K562 (cell line): ENCODE results near the gene AJAP1. TPM values are rescaled to one million over a fixed set of nuclear protein-coding genes. Genes with fewer than 3 reads are reported as not detected.

ENCODE experiments used
- ATAC-seq: fragments of 200-7000 bp; cut with Tn5 transposase; 3 replicates; pipeline ENCODE4 v1.9.1; 2020; ENCODE audit warnings: moderate library complexity
- BruUV-seq: library from RNA; stranded (reverse); fragments of 400-500 nt; replicated peaks from 2 replicates; lab custom pipeline; 2021; lab: Mats Ljungman, UMichigan
- CTCF ChIA-PET: fragments of 300-600 bp; formaldehyde crosslinking; extraction: SDS; loops from one replicate; lab custom pipeline; 2021; ENCODE audit warnings: low intra/inter-chr PET ratio; lab: Yijun Ruan, JAX
- POLR2A ChIA-PET: fragments of 300-600, 350-650 bp; sonication (Branson Sonifier 250); formaldehyde crosslinking; extraction: SDS; loops from one replicate; lab custom pipeline; 2021; ENCODE audit warnings: antibody characterized with exemption, inconsistent platforms; lab: Yijun Ruan, JAX
- DNase-seq, 4 experiments: peaks; one replicate each; pipeline versions ENCODE4 v3.0.0 to v3.0.0-alpha.2; 2011 to 2018; ENCODE audit warnings: low spot score in 3 of 4, mixed read lengths in 3 of 4; ENCODE audit errors: extremely low read depth in 1 of 4
- FAIRE-seq: peaks from 2 replicates; lab custom pipeline; 2011; peaks lifted over from hg19 to GRCh38; lab: Jason Lieb, UNC
- H2AFZ ChIP-seq: 2 replicates; pipeline ENCODE4 v1.6.0; 2011; ENCODE audit warnings: low read depth, low read length, control low read depth, inconsistent platforms
- H3K27ac ChIP-seq: fragments of 200-600 bp; 3 replicates; pipeline ENCODE4 v1.8.0; 2011; ENCODE audit warnings: low read depth, mild to moderate bottlenecking, control low read depth, inconsistent platforms, low read length, moderate library complexity, mixed read lengths; ENCODE audit errors: extremely low read depth
- H3K27me3 ChIP-seq, 2 experiments: fragments of 300-600 bp in 1 of 2; 2 replicates in 1 of 2; 3 replicates in 1 of 2; pipeline versions ENCODE4 v1.6.0 to v1.8.0; 2011; ENCODE audit warnings: inconsistent platforms in 2 of 2, low read length in 2 of 2, mild to moderate bottlenecking in 1 of 2, mixed read lengths in 1 of 2, moderate library complexity in 1 of 2; ENCODE audit not compliant: control insufficient read depth in 2 of 2, insufficient read depth in 2 of 2
- H3K36me3 ChIP-seq: fragments of 300-600 bp; 3 replicates; pipeline ENCODE4 v1.8.0; 2011; ENCODE audit warnings: mild to moderate bottlenecking, low read length, inconsistent platforms; ENCODE audit not compliant: control insufficient read depth, insufficient read depth
- H3K4me1 ChIP-seq, 2 experiments: fragments of 200-600 bp in 1 of 2; replicated peaks in 1 of 2; 2 replicates in 1 of 2; 3 replicates in 1 of 2; pipeline versions ENCODE4 v1.5.1 to v1.8.0; 2011; ENCODE audit warnings: inconsistent platforms in 2 of 2, low read length in 2 of 2, mild to moderate bottlenecking in 1 of 2, mixed read lengths in 1 of 2, moderate library complexity in 1 of 2; ENCODE audit not compliant: control insufficient read depth in 2 of 2, insufficient read depth in 2 of 2
- H3K4me2 ChIP-seq: 2 replicates; pipeline ENCODE4 v1.6.1; 2011; ENCODE audit warnings: low read length, control low read depth, inconsistent platforms, mixed read lengths; ENCODE audit not compliant: insufficient read depth
- H3K4me3 ChIP-seq: fragments of 200-600 bp; sonication (generic), shearing (Covaris generic); 2 replicates; pipeline ENCODE4 v1.5.1; 2016; ENCODE audit warnings: control low read depth, inconsistent platforms
- H3K79me2 ChIP-seq: fragments of 200-600 bp; 3 replicates; pipeline ENCODE4 v1.8.0; 2011; ENCODE audit warnings: low read length, inconsistent platforms; ENCODE audit not compliant: control insufficient read depth, insufficient read depth
- H3K9ac ChIP-seq, 2 experiments: 2 replicates each; pipeline versions ENCODE4 v1.6.0 to v1.6.1; 2011; ENCODE audit warnings: low read depth in 2 of 2, low read length in 2 of 2, control low read depth in 1 of 2, inconsistent platforms in 1 of 2, mild to moderate bottlenecking in 1 of 2, mixed read lengths in 1 of 2; ENCODE audit not compliant: insufficient read depth in 1 of 2
- H3K9me1 ChIP-seq: one replicate; pipeline ENCODE4 v1.6.0; 2011; ENCODE audit warnings: inconsistent platforms, mild to moderate bottlenecking, low read length, moderate library complexity; ENCODE audit not compliant: control insufficient read depth, insufficient read depth
- H3K9me3 ChIP-seq: replicated peaks from 2 replicates; pipeline ENCODE4 v1.5.1; 2011; ENCODE audit warnings: low read depth, low read length, inconsistent platforms; ENCODE audit not compliant: control insufficient read depth, insufficient read depth
- H4K20me1 ChIP-seq: replicated peaks from 2 replicates; pipeline ENCODE4 v1.6.1; 2011; ENCODE audit warnings: low read length, inconsistent platforms, mixed read lengths; ENCODE audit not compliant: control insufficient read depth, insufficient read depth
- ARID2 ChIP-seq: fragments of 450-650 bp; IDR thresholded peaks from 2 replicates; pipeline ENCODE4 v1.6.1; 2017; ENCODE audit warnings: antibody characterized with exemption, mild to moderate bottlenecking
- ATF7 ChIP-seq: fragments of 450-650 bp; IDR thresholded peaks from 2 replicates; pipeline ENCODE4 v1.7.1; 2014; ENCODE audit warnings: mild to moderate bottlenecking, moderate library complexity
- CAMTA2 ChIP-seq: fragments of 250-450 bp; sonication (Bioruptor Pico); conservative IDR thresholded peaks from 2 replicates; pipeline ENCODE4 v1.5.1; 2022
- E2F6 ChIP-seq, 2 experiments: IDR thresholded peaks; 2 replicates each; pipeline ENCODE4 v1.6.1; 2011; ENCODE audit warnings: borderline replicate concordance in 1 of 2, control low read depth in 1 of 2, low read depth in 1 of 2, low read length in 1 of 2, mild to moderate bottlenecking in 1 of 2, mixed read lengths in 1 of 2, moderate library complexity in 1 of 2; ENCODE audit not compliant: insufficient read depth in 1 of 2, insufficient read length in 1 of 2, poor library complexity in 1 of 2, severe bottlenecking in 1 of 2; ENCODE audit errors: extremely low read depth in 1 of 2
- EP400 ChIP-seq: fragments of 450-650 bp; IDR thresholded peaks from 2 replicates; pipeline ENCODE4 v1.6.1; 2017; ENCODE audit warnings: antibody characterized with exemption, mild to moderate bottlenecking, moderate library complexity
- ESRRB ChIP-seq: fragments of 250-450 bp; sonication (Bioruptor Pico); IDR thresholded peaks from 2 replicates; pipeline ENCODE4 v1.5.0; 2020; ENCODE audit warnings: mild to moderate bottlenecking, moderate library complexity, borderline replicate concordance
- FOXK1 ChIP-seq: sonication (generic); formaldehyde crosslinking; IDR thresholded peaks from 2 replicates; pipeline ENCODE4 v1.8.0; 2022; ENCODE audit warnings: missing genetic modification reagents, mild to moderate bottlenecking, borderline replicate concordance
- HEY1 ChIP-seq: fragments of 250-450 bp; sonication (Bioruptor Pico); IDR thresholded peaks from 2 replicates; pipeline ENCODE4 v1.5.0; 2020; ENCODE audit warnings: mild to moderate bottlenecking, moderate library complexity, borderline replicate concordance
- NCOR1 ChIP-seq: fragments of 450-650 bp; IDR thresholded peaks from 2 replicates; pipeline ENCODE4 v1.6.1; 2016; ENCODE audit warnings: mild to moderate bottlenecking, moderate library complexity
- NFRKB ChIP-seq: fragments of 450-650 bp; IDR thresholded peaks from 2 replicates; pipeline ENCODE4 v1.6.1; 2016; ENCODE audit warnings: low read depth
- RB1 ChIP-seq: fragments of 450-650 bp; IDR thresholded peaks from 2 replicates; pipeline ENCODE4 v1.6.1; 2017; ENCODE audit warnings: low read depth, mild to moderate bottlenecking
- RUNX1 ChIP-seq: sonication (generic); IDR thresholded peaks from 2 replicates; pipeline ENCODE4 v1.6.1; 2016; ENCODE audit warnings: antibody characterized with exemption, low read depth
- SAFB ChIP-seq: fragments of 200-400 bp; formaldehyde crosslinking; IDR thresholded peaks from 2 replicates; pipeline ENCODE4 v1.6.1; 2017; ENCODE audit warnings: low read depth, low read length, borderline replicate concordance
- SOX6 ChIP-seq: fragments of 450-650 bp; IDR thresholded peaks from 2 replicates; pipeline ENCODE4 v1.6.1; 2014; ENCODE audit warnings: mild to moderate bottlenecking
- ZNF431 ChIP-seq: sonication (generic); formaldehyde crosslinking; IDR thresholded peaks from 2 replicates; pipeline ENCODE4 v1.8.0; 2022; ENCODE audit warnings: mild to moderate bottlenecking, missing genetic modification reagents
- ZNF512 ChIP-seq: IDR thresholded peaks from 2 replicates; pipeline ENCODE4 v1.6.1; 2016; ENCODE audit warnings: missing genetic modification characterization, missing compliant biosample characterization
- ZNF785 ChIP-seq: fragments of 250-450 bp; sonication (Bioruptor Pico); IDR thresholded peaks from 2 replicates; pipeline ENCODE4 v1.4.0; 2020; ENCODE audit warnings: mild to moderate bottlenecking
- WGBS: fragments of 100-300 bp; shearing (Covaris generic); methylation state at CpG from one replicate; pipeline ENCODE4 v1.1.6; 2016; ENCODE audit warnings: low coverage, mixed read lengths; ENCODE audit not compliant: insufficient coverage; ENCODE audit errors: missing lambda C conversion rate; 5-methylcytosine and 5-hydroxymethylcytosine counted together
- in situ Hi-C: fragments of 300-500 bp; cut with MboI; formaldehyde crosslinking; loops from 4 replicates; pipeline ENCODE4 v1.15.0; 2018; ENCODE audit warnings: inconsistent platforms, mixed read lengths
- intact Hi-C: fragments of 100-400 bp; cut with micrococcal nuclease; formaldehyde crosslinking; loops from 2 replicates; pipeline ENCODE4 v1.14.2; 2022
- polyA plus RNA-seq, 8 experiments: library from polyadenylated mRNA; depleted of rRNA in 4 of 8; stranded (reverse) in 5 of 8; unstranded in 3 of 8; fragments of >200 nt; fragmentation: Nextera tagmentation in 2 of 8; fragmentation: Illumina TruSeq in 1 of 8; extraction: Ambion mirVana in 2 of 8; extraction: Trizol in 1 of 8; gene quantifications; 2 replicates each; pipeline versions ENCODE4 v1.2.1 to v1.2.3, GENCODE V29; 2011 to 2014; ENCODE audit warnings: inconsistent platforms in 1 of 8, missing spikeins in 1 of 8
- total RNA-seq, 7 experiments: library from RNA; depleted of rRNA in 6 of 7; stranded (reverse); fragments of >200 nt in 6 of 7; fragmentation: Illumina TruSeq in 2 of 7; extraction: Trizol in 2 of 7; gene quantifications; 2 replicates each; pipeline versions ENCODE4 v1.2.1 to v1.2.3, GENCODE V29; 2011 to 2021; ENCODE audit warnings: low replicate concordance in 1 of 7
- TF ChIP-seq, protein P1 (sequence below): sonication (generic); formaldehyde crosslinking; IDR thresholded peaks from 2 replicates; pipeline ENCODE4 v1.8.1; 2023; ENCODE audit warnings: mild to moderate bottlenecking, missing genetic modification reagents

The AJAP1 gene
- total and polyA plus RNA-seq, 9 of the 15 experiments (the other 6 are each of a cell fraction or from before 2014, with no cell fraction given): not detected

GRCh38 chr1:4687943-4688342 lies 33.5 kb downstream of the AJAP1 start (continued):
- no peak for TF ChIP-seq ZNF512 (tag)
- no peak for TF ChIP-seq SOX6
- TF ChIP-seq ATF7: no peak

DNA sequence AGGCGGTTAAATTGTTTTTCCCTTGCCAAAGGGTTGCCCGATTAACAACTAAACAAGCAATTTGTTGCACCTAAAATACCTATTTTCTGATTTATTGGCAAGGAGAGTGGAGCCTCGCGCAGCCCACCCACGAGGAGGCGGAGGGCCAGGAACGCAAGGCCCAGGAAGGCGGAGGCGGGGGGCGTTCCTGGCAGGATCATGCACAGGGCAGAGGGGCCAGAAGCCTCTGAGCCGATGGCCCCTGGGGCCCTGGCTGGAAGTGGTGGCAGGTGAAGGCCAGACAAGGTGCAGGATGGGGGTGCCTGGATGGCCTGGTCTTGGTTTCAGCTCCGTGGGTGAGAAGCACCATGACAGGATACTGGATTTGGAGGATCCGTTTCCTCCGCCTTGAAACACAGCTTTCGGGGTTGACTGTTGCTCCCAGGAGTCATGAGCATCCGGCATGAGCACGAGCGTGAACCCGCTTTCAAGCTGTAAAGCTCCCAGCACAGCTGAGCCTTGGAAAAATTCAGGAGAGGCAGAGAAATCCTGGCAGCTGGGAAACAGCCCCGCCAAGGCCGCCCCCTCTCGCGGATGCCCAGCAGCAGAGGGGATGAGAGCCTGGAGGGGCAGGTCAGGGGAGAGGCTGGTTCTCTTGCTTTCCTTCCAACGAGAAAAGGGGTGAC lies 35.0 kb downstream of the AJAP1 start:
- ATAC-seq: no peak
- no peaks in the 10 kb centered on the region for H3K36me3 ChIP-seq
- ChIA-PET CTCF (no interaction called here), POLR2A (no interaction called here)
- no peaks in the 10 kb centered on the region for H3K9me3 ChIP-seq
- BruUV-seq: no TSS peak
- in situ Hi-C loops: no loop called here
- H3K4me3 ChIP-seq: no peak overlapping the region
- FAIRE-seq: no peak
- H3K79me2 ChIP-seq: no peaks in the 10 kb centered on the region
- no peak overlapping the region for H2AFZ ChIP-seq
- intact Hi-C loops: no loop called here
- 7% methylated on average over 23 of the region's 24 CpGs for whole genome bisulfite sequencing
- DNase-seq: no peak
- peaks cover 6% of the 10 kb centered on the region for H4K20me1 ChIP-seq
- no peaks in the 10 kb centered on the region for H3K4me1 ChIP-seq
- no peak overlapping the region for H3K9ac ChIP-seq
- no peak overlapping the region for H3K27ac ChIP-seq
- H3K27me3 ChIP-seq: peaks cover 0 to 26% of the 10 kb centered on the region in 2 experiments; a peak in 2 of 5 replicates
- H3K9me1 ChIP-seq: no peaks in the 10 kb centered on the region
- no peak overlapping the region for H3K4me2 ChIP-seq
- TF ChIP-seq CAMTA2 (CRISPR knock-in tag) (no peak), ZNF431 (CRISPR knock-in tag) (no peak), ARID2 (no peak), NFRKB (no peak), EP400 (no peak), SAFB (no peak), NCOR1 (no peak), E2F6 (IDR thresholded peaks at IDR 0.05; ENCODE audit: borderline replicate concordance in 1 of 2, extremely low read depth in 1 of 2, insufficient read depth in 1 of 2, insufficient read length in 1 of 2, low read depth in 1 of 2, low read length in 1 of 2, poor library complexity in 1 of 2, severe bottlenecking in 1 of 2) (no peak), HEY1 (CRISPR knock-in tag) (no peak), ESRRB (CRISPR knock-in tag) (no peak), RB1 (no peak), FOXK1 (no peak), RUNX1 (no peak), ZNF785 (CRISPR knock-in tag) (no peak)
- TF ChIP-seq, protein P1, sequence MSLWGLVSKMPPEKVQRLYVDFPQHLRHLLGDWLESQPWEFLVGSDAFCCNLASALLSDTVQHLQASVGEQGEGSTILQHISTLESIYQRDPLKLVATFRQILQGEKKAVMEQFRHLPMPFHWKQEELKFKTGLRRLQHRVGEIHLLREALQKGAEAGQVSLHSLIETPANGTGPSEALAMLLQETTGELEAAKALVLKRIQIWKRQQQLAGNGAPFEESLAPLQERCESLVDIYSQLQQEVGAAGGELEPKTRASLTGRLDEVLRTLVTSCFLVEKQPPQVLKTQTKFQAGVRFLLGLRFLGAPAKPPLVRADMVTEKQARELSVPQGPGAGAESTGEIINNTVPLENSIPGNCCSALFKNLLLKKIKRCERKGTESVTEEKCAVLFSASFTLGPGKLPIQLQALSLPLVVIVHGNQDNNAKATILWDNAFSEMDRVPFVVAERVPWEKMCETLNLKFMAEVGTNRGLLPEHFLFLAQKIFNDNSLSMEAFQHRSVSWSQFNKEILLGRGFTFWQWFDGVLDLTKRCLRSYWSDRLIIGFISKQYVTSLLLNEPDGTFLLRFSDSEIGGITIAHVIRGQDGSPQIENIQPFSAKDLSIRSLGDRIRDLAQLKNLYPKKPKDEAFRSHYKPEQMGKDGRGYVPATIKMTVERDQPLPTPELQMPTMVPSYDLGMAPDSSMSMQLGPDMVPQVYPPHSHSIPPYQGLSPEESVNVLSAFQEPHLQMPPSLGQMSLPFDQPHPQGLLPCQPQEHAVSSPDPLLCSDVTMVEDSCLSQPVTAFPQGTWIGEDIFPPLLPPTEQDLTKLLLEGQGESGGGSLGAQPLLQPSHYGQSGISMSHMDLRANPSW (CRISPR knock-in tag): no peak
